Kidney glomerular epithelial cell (primary cell): ENCODE data around the gene TWIST2.

ENCODE experiments used
- DNase-seq: peaks from one replicate; lab custom pipeline; 2025; lab: John Stamatoyannopoulos, UW

Gene TWIST2

GRCh38 chr2:238939521-238940403 is 91.9 kb downstream of the TWIST2 start:
- no peak for DNase-seq

DNA sequence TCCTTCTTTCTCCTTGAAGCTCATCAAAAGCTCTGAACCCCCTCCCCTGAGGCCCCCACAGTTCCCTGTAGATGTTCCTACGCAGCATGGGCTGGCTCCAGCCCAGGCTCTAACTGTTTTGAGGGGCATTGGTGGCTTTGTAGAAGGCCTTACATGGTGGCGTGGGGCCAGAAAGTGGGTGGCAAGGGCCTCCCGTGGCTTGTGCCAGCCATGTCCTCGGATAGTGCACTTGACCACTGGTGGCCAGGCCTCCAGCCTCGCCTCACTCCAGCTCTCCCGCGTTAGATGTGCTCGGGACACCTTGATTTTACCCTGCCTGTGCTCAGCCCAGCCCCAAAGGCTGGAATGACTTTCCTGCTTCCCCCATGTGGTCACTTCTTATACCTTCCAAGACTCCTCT is 92.9 kb downstream of the TWIST2 start:
- no peak for DNase-seq

DNA sequence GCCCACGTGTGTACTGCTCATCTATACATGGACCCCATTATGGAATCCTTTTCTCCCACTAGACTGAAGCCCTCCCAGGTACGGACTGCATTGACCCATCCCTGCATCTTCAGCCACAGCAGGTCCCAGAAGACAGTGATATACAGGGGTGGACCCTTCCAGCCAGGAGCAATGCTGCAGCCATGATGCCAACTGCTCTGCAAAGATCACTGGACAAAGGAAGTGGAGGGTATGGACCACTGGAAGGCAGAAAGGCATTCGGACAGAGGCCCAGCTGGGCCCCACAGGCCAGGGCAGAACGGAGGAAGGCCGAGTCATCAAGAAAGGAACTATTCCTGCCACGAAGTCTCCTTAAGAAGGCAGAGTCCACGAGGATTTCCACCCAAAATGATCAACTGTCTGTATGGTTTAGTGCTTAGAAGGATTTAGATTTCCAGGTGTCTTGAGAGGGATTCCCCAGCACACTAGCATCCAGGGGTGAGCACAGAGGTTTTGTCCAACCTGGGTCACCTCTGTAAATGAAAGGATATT is 93.4 kb downstream of the TWIST2 start:
- DNase-seq, result no peak

DNA sequence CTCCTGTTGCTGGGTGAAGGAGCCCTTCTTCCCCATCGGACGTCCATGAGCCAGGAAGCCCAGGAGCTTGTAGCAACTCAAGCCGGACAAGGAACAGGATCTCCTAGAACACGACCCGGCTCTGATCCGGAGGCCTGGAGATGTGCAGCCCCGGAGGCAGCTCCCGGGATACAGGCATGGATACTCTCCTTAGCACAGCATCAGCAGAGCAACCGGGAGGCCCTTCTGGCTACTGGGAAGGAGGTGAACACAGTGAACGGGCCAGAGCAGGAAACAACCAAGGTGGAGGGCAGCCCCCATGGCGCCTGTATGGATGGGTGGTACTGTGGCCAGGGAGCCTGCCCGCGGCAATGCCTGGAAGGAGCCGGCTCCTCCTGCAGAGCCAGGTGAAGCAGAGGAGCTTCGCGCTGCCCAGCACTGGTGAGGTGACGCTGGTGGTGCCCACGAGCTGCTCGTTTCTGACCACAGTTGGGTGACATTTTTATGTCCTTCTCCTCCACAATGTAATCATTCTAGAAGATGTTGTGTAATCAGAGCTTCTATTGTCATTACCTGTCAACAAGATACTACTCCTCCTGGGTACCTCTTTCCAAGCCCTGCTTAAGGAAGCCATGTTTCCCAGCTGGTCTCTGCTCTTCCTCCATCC is 94.3 kb downstream of the TWIST2 start:
- no peak for DNase-seq

DNA sequence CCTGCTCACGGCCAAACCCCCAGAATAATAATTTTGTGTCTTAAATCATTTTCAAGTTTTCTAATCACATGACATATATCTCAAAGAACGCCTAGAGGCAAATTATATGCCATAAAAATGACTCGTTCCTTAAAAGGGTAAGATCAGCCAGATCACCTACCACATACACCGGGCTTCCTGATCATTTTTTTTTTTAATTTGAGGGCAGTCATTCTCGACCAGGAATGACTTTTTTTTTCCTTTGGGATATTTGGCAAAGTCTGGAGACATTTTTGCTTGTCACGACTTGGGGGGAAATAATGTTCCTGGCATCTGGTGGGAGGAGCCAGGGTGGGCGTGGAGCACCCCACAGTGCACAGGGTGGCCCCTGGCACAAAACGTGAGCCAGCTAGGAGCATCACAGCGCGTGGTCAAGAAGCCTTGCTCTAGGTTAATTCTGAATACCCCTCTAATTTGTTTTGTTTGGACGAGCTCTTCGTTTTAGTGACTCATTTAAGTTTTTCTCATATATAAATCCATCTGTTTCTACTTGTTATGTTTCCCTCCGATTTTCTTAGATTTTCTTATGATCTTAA is 94.9 kb downstream of the TWIST2 start:
- no peak for DNase-seq

DNA sequence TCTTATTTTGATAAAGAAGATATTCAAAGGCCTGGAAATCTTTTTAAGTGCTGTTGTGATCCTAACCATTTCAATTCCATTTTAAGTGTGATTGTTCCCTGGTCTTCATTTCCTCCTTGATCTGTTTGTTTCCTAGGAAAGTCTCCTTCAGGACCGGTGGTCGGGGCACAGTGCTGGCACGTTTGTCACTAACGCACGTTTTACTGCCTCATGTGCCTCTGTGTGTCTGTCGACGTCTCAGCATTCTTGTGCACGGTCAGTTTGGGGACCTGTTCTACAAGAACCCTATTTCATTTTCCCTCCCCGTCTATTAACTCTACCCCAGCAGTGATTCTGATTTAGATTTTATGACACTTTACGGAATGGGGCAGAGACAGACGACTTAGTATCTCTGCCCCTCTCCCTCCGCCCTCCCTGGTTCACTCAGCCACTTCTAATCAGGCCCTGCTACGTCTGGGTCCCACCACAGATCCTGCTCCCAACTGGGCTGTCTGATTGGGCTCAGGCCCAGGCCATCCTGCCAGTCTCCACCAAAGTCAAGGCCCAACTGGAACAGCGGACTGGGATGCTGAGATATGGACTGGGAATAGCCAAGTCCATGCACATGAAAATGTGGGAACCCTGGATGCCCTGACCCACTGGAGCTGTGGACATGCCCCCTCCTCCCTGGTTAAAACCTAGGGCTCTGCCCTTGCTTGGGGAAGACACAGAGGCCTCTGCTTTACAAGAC is 95.6 kb downstream of the TWIST2 start:
- no peak for DNase-seq

GRCh38 chr2:238945433-238946150 is 97.7 kb downstream of the TWIST2 start:
- DNase-seq, result no peak

DNA sequence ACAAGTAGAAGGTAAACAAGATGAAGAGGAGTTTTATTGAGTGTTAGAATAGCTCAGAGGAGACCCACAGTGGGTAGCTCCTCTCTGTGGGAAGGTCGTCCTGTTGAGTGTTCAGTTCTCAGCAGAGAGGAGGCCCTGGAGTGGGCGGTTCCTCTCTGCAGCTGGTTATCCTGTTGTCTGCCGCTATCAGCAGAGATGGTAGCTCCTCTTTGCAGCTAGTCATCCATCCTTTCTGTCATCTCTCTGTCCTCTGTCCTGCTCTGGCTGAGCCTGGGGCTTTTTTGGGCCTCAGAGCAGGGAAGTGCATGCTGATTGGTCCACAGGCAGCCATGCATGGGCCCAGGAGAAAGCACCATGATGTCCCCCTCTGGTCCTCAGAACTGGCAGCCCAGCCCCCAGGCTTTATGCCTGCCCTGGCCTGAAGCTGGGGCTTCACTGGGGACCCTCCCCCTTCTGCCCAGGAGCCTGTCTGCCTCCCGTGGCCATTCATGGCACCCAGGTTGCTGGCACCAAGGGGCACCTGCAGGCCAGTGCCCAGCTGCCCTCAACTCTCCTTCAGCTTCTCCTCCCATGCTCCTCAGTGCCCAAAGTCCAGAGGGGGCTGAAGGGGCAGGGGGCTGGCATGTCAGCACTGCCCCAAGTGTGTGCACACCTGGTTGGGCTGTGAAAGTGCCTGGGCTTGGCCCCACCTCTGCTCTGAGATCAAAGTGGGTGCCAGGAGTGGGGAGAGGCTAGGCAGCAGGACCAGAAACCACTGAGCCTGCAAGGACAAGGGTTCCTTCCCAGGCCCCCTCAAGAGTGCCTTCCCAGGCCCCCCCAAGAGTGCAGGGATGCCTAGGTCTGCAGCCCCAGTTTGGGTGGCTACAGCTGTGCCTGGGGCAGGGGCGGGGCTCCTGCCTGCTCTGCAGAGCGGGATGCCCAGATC is 98.7 kb downstream of the TWIST2 start:
- no peak for DNase-seq

DNA sequence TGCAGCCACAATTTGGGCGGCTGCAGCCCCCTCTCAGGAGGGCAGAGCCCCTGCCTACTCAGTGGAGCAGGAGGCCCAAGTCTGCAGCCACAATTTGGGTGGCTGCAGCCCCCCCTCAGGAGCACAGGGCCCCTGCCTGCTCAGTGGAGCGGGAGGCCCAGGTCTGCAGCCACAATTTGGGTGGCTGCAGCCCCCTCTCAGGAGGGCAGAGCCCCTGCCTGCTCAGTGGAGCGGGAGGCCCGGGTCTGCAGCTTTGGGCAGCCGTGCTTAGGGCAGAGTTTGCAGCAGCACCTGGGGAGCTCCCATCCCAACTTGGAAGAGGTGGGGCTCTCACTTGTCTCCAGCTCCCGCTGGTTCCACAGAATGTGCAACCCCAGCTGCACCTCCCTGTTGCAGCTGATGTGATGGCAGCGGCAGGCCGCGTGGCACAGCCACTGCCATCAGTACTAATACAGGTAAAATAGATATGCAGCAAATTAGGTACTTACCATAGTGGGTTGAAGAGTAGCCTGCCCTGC is 99.4 kb downstream of the TWIST2 start:
- no peak for DNase-seq

DNA sequence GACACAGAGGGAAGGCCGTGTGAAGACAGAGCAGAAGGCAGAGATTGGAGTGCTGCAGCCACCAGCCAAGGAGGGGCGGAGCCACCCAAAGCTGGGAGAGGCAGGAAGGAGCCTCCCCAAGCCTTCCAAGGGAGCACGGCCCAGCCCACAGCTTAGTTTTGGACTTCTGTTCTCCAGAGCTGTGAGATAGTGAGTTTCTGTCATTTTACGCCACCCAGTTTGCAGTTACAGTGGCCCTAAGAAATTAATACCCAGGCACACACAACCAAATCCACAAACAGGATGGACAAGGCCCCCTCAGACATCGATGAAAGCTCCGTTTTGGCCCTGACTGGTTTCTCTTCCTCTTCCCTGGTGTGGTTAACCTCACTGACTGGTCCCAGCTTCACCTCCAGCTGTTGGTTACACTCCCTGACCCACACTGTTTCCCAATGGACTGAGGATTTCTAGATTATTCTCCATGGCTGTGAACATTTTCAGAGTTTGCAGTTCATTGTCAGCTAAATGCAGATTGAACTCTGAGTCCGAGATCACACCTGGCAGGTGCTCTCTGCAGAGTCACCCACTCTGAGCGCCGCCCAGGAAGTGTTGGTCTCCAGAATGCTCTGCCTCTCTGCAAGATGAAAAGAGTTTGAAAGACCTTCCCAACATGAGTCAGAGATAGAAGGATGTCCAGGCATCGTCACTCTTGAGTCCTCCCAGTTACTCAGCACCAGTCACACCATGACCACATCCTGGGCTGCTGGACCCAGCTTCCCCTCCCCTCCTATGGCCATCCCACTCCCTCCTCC is 100.2 kb downstream of the TWIST2 start:
- DNase-seq, result peak; percentile 18

DNA sequence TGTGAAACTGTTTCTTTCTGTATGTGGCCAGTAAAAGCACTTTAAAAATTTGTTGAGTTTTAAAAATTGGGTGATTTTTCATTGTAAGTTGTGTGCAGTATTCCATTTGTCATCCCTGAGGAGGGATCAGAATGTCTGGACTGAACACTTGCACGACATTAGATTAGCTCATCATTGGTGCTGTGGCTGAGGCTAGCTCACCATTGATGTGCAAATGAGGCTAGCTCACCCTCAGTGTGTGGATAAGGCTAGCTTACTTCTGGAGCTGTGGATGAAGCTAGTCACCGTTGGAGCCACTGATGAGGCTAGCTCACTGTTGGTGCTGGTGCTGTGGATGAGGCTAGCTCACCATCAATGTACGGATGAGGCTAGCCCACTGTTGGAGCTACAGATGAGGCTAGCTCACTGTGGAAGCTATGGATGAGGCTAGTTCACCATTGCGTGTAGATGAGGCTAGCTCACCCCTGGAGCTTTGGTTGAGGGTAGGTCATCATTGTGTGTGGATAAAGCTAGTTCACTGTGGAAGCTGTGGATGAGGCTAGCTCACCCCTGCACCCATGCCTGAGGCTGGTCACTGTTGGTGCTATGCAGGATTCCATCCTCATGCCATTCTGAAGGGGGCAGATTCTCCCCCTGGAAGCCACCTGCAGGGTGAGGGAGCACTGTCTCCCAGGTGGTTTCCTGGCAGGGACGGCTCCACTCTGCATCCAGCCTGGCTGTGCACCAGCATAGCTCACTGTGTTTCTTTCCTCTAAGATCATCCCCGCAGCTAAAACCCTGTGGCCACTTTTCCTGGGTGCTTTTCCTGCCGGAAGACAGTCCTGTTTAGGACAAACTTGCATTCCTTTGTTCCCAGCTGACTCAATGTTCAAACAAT is 101.1 kb downstream of the TWIST2 start:
- no peak for DNase-seq

GRCh38 chr2:238949710-238950345 is 101.9 kb downstream of the TWIST2 start:
- DNase-seq, result no peak

DNA sequence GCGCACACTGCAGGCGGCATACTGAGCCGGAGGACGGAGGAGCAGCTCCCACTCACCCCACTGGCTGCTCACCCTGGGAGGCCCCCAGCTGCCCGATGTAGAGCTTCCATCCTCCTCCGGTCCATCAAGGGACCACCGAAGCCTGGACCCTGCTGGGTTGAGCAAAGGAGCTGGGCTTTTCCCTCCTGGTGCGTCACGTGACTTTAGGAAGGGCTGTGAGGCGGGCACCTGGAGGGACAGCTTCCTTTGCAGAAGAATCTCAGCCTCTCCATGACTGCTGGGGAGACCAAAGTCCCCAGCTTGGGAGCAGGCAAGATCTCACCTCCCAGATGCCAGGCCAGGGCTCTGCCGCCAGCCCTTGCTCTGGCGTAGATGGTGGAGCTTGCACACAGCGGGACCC is 102.7 kb downstream of the TWIST2 start:
- DNase-seq, result no peak

DNA sequence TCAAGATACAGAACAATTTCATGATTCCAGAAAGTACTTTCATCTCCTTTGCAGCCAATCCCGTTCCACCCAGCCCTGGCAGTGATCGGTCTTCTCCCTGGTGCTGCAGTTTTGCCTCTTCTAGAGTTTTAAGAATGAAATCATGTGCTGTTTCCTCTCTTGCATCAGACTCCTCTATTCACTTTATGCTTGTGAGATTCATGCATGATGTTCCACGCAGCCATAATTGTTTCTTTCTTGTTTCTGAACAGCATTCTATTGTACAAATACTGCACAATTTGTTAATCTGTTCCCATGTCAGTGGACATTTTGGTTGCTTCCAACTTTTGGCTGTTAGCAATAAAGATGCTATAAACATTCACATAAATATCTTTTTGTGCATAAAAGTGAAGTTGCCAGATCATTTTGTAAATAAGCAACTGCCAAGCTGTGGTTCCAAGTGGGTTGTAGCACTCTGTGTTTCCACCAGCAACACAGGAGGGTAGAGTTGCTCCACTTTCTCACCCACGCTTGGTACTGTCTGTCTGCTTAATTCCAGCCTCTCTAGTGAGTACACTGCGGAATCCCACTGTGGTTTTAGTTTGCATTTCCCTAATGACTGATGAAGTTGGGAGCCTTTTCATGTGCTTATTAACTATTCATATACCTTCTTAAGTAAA is 104.5 kb downstream of the TWIST2 start:
- DNase-seq, result no peak

GRCh38 chr2:238954841-238955591 is 107.1 kb downstream of the TWIST2 start:
- DNase-seq, result no peak

DNA sequence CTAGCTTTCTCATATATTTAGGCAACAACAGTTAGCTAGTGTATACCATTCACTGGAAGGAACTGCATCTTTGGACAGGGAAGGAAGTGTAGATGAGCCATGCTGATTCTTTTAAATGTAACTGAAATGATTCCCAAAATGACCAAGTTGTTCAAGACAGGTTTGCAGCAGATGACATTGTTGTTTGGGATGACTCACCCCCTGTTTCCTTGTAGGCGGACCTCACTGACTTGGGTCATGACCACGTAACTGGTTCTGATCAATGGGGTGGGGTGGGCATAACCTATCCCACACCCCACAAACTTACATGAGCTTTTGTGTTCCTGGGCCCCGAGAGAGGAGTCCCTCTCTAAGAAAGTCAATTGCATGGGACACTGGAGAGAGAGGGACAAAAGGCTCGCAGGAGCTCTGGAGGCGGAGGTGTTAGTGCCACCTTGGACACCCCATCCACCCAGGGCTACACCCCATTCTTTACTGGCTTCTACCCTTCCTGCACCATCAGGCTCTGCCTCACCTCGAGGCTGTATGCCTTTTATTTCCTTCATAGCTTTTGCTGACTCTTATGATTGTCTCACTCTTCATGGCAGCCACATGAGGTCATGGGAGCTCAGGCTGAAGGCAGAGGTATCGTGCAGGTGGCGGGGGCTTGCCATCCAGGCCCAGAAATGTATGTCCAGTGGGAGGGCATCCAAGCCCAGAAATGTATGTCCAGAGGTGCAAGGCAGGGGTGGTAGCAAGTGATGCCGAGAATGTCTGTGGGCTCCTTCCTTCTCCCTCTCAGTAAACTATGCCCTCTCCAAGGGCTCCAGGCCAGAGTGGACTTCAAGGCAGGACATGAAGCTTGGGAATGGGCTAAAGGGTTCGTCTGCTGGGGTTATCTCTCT is 108.0 kb downstream of the TWIST2 start:
- DNase-seq, result no peak
